Activated CD8-positive, alpha-beta T cell treated with anti-CD3 and anti-CD28 coated beads for 36 hours (primary cell): ENCODE data around the gene SLC35G4. TPM values are rescaled to one million over a fixed set of nuclear protein-coding genes. Genes with fewer than 3 reads are reported as not detected.

Experiments used
- ATAC-seq: fragments of 200-7000 bp; cut with Tn5 transposase; one replicate; pipeline ENCODE4 v1.10.0; 2021; ENCODE audit warnings: mild to moderate bottlenecking, moderate library complexity
- CTCF ChIA-PET: fragments of 350-600 bp; sonication (Branson Sonifier 250); formaldehyde crosslinking; loops from one replicate; lab custom pipeline; 2021; ENCODE audit warnings: antibody characterized with exemption; lab: Charles Lee
- POLR2A ChIA-PET: fragments of 350-600 bp; sonication (Branson Sonifier 250); formaldehyde crosslinking; loops from one replicate; lab custom pipeline; 2021; ENCODE audit warnings: antibody characterized with exemption; lab: Charles Lee
- DNase-seq: peaks from one replicate; pipeline ENCODE4 v3.0.0-alpha.2; 2020
- H3K27ac Mint-ChIP-seq: one replicate; pipeline ENCODE4 v1.8.0; 2021; ENCODE audit warnings: mild to moderate bottlenecking, mixed read lengths
- H3K27me3 Mint-ChIP-seq: one replicate; pipeline ENCODE4 v1.8.0; 2021; ENCODE audit warnings: mixed read lengths
- H3K36me3 Mint-ChIP-seq: one replicate; pipeline ENCODE4 v1.8.0; 2021; ENCODE audit warnings: low read depth, mixed read lengths
- H3K4me1 Mint-ChIP-seq: one replicate; pipeline ENCODE4 v1.8.0; 2021; ENCODE audit warnings: low read depth, mixed read lengths
- H3K4me3 Mint-ChIP-seq: one replicate; pipeline ENCODE4 v1.8.0; 2021; ENCODE audit warnings: mild to moderate bottlenecking, moderate library complexity, mixed read lengths
- H3K9me3 Mint-ChIP-seq: one replicate; pipeline ENCODE4 v1.8.0; 2021; ENCODE audit warnings: mixed read lengths
- intact Hi-C: fragments of 100-400 bp; cut with micrococcal nuclease; formaldehyde crosslinking; loops from one replicate; pipeline ENCODE4 v1.10.0; 2022
- total RNA-seq, 2 experiments: library from RNA; stranded (reverse); gene quantifications; one replicate each; pipeline ENCODE4 v1.2.3, GENCODE V29; 2021
- TF ChIP-seq, protein P1 (sequence below): fragments of 200-600 bp; IDR thresholded peaks from one replicate; pipeline ENCODE4 v1.8.0; 2022; ENCODE audit warnings: antibody characterized with exemption, mild to moderate bottlenecking

SLC35G4 gene
- total RNA-seq, 2 experiments from 2014 or later, result not detected

DNA sequence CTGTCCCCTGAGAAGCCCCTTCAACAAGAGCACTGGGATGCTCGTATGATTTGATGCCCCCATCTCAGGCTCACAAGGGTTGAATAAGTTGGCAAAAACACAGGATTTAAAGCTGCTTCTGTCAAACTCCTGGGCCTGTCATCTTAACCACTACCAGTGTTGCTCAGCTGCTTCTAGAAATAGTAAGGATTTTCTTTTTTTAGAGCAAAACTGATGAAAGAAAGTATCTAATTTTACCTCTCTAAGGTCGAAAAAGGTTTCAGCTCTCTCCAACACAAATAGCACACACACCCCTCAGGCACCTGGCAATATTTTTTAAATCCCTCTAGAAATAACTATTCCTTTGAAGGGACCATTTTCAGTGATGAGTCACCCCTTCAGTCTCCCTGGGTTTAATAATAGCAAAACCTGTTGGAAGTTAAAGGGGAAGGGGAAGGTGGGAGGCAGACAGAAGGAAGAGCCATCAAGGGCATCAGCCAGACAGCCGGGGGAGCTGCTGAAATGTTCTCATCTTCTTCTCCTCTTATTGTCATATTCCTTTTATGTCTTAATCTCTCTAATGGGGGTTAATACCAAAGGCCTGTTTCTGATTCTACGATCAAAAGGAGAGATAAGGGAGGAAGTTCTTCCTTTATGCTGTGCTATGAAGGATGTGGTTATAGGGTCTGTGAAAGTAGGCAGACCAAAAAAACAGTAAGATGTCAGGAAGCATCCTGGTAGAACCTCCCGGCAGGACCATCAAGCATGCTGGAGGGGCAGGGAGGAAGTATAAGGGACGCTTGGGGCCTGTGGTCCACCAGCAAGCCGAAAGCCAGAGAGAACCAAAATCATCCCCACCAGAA lies 31.9 kb upstream of the SLC35G4 start:
- POLR2A ChIA-PET, result interaction anchor here (1.0 kb wide), 1 partner anchor 11 kb away, joined by 4 read pairs; no protein-coding TSS in a partner anchor
- Mint-ChIP-seq H3K27me3 (peaks cover 2% of the 10 kb centered on the region), H3K4me3 (no peak overlapping the region), H3K27ac (no peak overlapping the region), H3K9me3 (no peaks in the 10 kb centered on the region), H3K36me3 (no peaks in the 10 kb centered on the region), H3K4me1 (peaks cover 15% of the 10 kb centered on the region)
- CTCF ChIA-PET, result no interaction called here
- no peak for DNase-seq
- TF ChIP-seq, protein P1, sequence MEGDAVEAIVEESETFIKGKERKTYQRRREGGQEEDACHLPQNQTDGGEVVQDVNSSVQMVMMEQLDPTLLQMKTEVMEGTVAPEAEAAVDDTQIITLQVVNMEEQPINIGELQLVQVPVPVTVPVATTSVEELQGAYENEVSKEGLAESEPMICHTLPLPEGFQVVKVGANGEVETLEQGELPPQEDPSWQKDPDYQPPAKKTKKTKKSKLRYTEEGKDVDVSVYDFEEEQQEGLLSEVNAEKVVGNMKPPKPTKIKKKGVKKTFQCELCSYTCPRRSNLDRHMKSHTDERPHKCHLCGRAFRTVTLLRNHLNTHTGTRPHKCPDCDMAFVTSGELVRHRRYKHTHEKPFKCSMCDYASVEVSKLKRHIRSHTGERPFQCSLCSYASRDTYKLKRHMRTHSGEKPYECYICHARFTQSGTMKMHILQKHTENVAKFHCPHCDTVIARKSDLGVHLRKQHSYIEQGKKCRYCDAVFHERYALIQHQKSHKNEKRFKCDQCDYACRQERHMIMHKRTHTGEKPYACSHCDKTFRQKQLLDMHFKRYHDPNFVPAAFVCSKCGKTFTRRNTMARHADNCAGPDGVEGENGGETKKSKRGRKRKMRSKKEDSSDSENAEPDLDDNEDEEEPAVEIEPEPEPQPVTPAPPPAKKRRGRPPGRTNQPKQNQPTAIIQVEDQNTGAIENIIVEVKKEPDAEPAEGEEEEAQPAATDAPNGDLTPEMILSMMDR, result no peak
- no peak for ATAC-seq
- intact Hi-C loops, result no loop called here

DNA sequence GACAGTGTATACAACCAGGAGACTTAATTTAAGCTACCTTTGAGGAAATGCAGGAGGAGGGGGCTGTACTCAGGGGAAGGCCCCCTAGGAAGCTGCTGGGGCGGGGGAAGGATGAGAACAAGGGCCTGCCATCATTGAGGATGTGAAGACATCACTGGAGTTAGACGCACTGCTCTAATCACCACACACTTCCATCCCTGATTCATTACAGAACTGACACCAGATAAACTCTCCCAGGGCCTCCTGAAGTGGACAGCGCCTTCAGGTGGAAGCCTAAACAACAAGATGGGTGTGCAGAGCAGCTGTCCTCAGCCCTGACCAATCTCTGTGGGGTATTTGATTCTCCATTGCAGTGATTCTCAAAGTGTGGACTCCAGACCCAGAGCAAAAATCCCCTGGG lies 30.6 kb upstream of the SLC35G4 start:
- Mint-ChIP-seq H3K36me3 (no peaks in the 10 kb centered on the region), H3K27me3 (peaks cover 2% of the 10 kb centered on the region), H3K9me3 (no peaks in the 10 kb centered on the region), H3K4me3 (no peak overlapping the region), H3K27ac (no peak overlapping the region), H3K4me1 (peaks cover 15% of the 10 kb centered on the region)
- ChIA-PET POLR2A (interaction anchor here (0.9 kb wide), 1 partner anchor 11 kb away, joined by 3 read pairs; no protein-coding TSS in a partner anchor), CTCF (no interaction called here)
- DNase-seq (no peak), ATAC-seq (no peak)
- TF ChIP-seq, protein P1, result no peak
- intact Hi-C loops, result no loop called here

DNA sequence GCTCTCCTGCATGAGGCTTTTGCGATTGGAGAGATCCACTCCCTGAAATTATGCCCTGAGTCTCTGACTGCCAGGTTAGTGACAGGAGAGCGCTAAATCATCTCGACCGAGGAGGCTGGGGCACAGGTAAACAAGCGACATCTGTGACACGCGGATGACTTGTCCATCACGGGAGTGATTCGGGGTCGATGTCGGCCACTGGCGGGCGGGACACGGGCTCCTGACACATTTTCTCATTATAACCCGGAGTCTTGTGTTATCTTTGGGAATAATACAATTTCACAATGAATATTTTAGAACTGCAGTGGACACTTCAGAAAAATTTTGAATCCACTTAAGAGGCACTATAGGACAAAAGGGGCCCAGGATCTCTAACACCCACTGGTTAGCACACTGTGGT lies 29.5 kb upstream of the SLC35G4 start:
- H3K27ac Mint-ChIP-seq, result no peak overlapping the region
- TF ChIP-seq, protein P1, result no peak
- H3K4me3 Mint-ChIP-seq, result no peak overlapping the region
- DNase-seq, result no peak
- H3K36me3 Mint-ChIP-seq, result no peaks in the 10 kb centered on the region
- H3K9me3 Mint-ChIP-seq, result no peaks in the 10 kb centered on the region
- intact Hi-C loops, result no loop called here
- ATAC-seq, result no peak
- peaks cover 15% of the 10 kb centered on the region for H3K4me1 Mint-ChIP-seq
- H3K27me3 Mint-ChIP-seq, result peaks cover 2% of the 10 kb centered on the region
- ChIA-PET CTCF (no interaction called here), POLR2A (no interaction called here)

DNA sequence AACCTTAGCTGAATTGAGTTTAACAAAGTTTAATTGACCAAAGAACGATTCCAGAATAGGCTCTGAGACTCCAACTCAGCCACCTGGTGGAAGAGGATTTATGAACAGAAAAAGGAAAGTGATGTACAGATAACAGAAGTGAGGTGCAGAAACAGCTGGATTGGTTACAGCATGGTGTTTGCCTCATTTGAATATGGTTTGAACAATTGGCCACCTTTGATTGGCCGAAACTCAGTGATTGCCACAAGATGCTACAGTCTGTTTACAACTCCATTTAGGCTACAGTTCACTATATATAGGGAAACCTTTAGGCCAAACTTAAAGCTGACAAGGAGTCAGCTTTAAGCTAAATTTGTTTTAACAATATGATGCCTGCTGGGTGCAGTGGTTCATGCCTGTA lies 28.1 kb upstream of the SLC35G4 start:
- DNase-seq (no peak), ATAC-seq (no peak)
- no peaks in the 10 kb centered on the region for H3K9me3 Mint-ChIP-seq
- ChIA-PET POLR2A (no interaction called here), CTCF (no interaction called here)
- H3K4me3 Mint-ChIP-seq, result no peak overlapping the region
- H3K4me1 Mint-ChIP-seq, result peaks cover 13% of the 10 kb centered on the region
- H3K36me3 Mint-ChIP-seq, result no peaks in the 10 kb centered on the region
- intact Hi-C loops, result no loop called here
- peaks cover under 1% of the 10 kb centered on the region for H3K27me3 Mint-ChIP-seq
- TF ChIP-seq, protein P1, result no peak
- no peak overlapping the region for H3K27ac Mint-ChIP-seq

DNA sequence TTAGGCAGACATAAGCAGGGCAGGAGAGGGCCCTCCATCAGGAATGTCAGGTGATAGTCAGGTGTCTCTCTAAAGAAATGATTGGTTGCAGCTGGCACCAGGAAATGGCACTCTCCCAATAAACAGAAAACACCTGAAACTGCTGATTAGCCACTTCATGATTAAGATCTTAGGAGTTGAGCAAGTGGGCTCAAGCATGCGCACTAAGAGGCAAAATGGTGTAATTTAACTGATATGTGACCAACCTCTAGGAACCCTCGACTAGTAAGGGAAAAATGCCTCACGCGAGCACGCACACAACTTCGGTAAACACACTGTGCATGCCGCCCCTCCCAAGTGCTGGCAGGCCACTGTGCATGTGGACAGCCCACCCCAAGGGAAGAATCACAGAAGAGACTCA lies 23.8 kb upstream of the SLC35G4 start:
- no peaks in the 10 kb centered on the region for H3K36me3 Mint-ChIP-seq
- no peak overlapping the region for H3K4me3 Mint-ChIP-seq
- POLR2A ChIA-PET, result no interaction called here
- H3K27me3 Mint-ChIP-seq, result no peaks in the 10 kb centered on the region
- TF ChIP-seq, protein P1, result no peak
- no peaks in the 10 kb centered on the region for H3K9me3 Mint-ChIP-seq
- H3K4me1 Mint-ChIP-seq, result peaks cover 17% of the 10 kb centered on the region
- DNase-seq (no peak), ATAC-seq (no peak)
- no peak overlapping the region for H3K27ac Mint-ChIP-seq
- intact Hi-C loops, result no loop called here
- CTCF ChIA-PET, result no interaction called here
